ENCODE results near the gene ATP2C1.

Gene ATP2C1

DNA sequence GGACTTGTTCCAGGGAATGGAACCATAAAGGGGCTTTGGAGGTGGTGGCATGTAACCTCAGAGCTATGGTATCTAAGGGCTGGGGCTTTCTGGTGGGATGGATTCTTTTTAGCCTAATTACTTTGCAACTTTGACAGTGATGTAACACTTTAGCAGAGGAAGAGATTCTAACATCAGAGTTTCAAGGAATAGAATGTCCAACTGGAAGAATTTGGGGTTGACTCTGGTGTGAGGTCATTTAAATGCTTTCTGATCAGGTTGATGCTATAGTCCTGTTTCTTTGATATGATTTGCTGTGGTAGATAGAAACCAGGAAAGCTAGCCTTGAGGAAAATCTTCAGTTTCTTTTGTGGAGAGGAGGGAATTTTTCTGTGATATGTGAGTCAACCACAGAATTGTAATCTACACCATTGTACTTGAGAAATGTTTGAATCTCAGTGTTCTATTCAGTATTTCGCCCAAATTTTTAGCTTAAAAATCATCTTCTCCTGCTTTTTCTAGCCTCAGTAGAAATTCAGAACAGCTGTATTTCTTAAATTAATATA lies 40.0 kb downstream of the ATP2C1 start:
- DNase-seq (ENCODE audit: extremely low read depth in 1 of 2, low read depth in 1 of 2), result no peak

DNA sequence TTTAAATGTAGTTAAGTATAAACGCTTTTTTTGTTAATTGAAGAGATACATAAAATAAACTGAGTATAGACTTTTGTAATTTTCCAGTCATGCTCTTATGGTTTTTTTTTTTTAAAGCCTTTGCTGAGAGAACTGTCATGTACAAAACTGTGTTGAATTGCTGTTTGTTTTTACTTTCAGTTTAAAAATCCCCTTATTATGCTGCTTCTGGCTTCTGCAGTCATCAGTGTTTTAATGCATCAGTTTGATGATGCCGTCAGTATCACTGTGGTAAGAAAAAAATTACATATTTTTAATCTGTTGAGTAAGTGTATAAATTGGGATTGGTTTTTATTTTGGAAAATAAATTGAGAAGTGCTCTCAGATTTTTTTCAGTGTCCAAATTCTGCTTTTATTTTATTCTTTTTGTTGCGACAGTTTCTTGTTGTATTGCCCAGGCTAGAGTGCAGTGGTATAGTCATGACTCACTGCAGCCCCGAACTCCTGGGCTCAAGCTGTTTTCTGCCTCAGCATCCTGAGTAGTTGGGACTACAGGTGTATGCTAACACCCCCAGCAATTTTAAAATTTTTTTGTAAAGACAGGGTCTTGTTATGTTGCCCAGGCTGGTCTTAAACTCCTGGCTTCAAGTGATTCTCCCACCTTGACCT lies 40.7 kb downstream of the ATP2C1 start:
- DNase-seq (ENCODE audit: extremely low read depth in 1 of 2, low read depth in 1 of 2), result no peak

DNA sequence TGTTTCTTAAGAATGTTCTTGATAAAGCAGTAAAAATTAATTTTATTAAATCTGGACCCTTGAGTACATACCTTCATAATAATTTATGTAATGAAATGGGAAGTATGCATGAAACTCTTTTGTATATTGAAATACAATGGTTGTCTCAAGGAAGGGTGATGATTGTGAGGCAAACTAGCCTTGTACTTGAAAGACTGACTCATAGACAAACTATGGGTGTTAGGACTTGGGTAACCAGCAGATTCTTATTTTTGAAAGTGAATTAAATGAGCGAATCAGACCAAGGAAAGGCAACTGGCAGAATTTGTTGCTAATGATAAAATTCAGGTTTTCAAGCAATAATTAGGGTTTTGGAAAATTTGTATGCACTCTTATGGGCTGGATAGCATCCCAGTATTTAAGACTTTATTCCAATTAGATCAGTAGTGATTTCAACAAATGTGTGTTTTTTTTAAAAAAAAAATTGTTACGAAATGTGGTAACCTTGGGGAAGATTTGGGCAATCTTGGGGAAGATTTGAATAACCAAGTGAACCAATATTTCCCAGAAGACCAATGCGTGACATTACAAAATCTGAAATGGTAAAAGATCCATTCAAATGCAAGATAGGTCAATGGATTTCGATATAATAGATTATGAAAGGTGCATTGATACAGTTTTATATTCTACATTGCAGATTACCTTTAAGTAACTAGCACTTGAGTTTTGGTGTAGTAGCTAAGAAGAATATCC lies 42.0 kb downstream of the ATP2C1 start:
- DNase-seq (ENCODE audit: extremely low read depth in 1 of 2, low read depth in 1 of 2), result no peak

DNA sequence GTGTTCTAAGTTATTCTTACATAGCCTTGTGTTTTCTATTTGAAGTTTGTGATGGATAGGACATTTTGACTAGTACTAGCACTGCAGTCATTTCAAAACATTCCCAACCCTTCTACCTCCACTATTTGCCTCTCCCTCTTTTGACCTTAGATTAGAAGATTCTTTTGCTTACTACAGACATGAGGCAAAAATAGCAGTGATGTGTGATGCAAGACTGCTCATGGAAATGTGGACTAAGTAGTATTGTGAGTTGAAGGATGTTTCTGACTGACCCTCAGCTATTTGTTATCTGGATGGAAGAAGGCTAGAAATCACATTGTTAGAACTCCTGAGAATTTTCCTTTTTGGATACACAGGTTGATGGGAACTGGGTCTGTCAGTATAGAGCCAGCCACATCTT lies 45.9 kb downstream of the ATP2C1 start:
- DNase-seq (ENCODE audit: extremely low read depth in 1 of 2, low read depth in 1 of 2), result no peak

DNA sequence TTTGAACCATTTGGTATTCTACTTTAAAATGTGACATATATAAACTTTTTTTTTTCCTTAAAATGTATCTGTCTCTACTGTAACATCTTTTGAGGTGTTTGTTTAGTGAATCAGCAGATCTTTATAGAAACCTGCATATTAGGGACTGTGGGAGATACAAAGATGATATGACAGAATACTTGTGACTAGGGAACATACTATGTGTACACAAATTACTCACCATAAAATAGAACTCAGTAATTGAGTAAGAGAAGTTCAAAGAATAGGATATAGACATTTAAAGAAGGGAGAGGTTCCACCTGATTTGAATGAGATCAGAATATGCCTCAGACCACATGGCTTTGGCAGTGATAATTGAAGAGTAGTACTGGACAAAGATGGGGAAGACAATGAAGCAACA lies 47.9 kb downstream of the ATP2C1 start:
- DNase-seq (ENCODE audit: extremely low read depth in 1 of 2, low read depth in 1 of 2), result no peak

DNA sequence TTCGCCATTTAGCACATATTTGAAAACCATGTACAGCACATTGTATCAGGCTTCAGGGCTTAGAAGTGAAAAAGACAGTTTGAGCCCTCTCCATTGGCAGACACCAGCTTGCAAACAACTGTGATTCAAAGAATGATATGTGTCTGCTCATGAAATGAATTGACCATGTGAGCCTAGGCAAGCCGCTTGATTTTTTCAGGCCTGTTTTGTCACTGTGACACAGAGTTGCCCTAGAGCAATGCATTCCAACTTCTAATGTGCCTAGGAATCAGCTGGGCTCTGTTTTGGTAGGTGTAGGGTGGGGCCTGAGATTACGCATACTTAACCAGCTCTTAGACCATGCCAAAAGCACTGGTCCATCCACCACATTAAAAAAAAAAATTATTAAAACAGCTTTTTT lies 53.0 kb downstream of the ATP2C1 start:
- no peak for DNase-seq (ENCODE audit: extremely low read depth in 1 of 2, low read depth in 1 of 2)

DNA sequence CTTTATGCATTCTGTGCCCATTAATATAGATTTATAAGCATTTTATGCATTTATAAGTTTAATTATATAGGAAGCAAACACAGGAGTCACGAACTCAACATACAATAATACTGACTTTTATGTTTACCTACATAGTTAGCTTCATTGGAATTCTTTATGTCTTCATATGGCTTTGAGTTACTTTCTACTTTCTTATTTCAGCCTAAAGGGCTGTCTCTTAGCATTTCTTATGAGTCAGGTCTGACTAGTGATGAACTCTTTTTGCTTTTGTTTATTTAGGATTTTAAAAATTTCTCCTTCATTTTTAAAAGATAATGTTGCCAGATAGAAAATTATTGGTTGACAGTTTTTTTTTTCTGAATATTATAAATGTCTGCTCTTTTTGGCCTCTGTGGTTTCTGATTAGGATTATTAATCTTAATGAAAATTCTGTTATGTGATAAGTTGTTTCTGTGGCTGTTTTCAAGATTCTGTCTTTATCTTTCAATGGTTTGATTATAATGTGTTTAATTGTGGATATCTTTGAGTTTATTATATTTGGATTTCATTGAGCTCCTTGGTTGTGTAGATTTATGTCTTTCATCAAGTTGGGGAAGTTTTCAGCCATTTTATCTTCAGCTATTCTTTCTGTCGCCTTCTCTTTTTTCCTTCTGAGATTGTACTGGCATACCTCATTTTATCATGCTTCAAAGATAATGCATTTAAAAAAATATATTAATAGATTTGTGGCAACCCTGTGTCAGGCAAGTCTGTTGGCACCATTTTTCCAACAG lies 54.3 kb downstream of the ATP2C1 start:
- DNase-seq (ENCODE audit: extremely low read depth in 1 of 2, low read depth in 1 of 2), result no peak

DNA sequence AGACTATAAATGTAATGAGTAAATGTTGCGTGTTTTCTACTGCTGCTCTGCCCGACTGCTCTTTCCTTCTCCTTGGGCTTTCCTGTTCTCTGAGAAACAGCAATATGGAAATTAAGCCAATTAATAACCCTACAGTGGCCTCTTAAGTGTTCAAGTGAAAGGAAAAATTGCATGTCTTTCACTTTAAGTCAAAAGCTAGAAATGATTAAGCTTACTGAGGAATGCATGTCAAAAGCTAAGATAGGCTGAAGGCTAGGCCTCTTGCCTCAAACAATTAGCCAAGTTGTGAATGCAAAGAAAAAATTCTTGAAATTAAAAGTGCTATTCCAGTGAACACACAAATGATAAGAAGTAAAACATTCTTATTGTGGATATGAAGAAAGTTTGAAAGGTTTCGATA lies 55.0 kb downstream of the ATP2C1 start:
- no peak for DNase-seq (ENCODE audit: extremely low read depth in 1 of 2, low read depth in 1 of 2)

DNA sequence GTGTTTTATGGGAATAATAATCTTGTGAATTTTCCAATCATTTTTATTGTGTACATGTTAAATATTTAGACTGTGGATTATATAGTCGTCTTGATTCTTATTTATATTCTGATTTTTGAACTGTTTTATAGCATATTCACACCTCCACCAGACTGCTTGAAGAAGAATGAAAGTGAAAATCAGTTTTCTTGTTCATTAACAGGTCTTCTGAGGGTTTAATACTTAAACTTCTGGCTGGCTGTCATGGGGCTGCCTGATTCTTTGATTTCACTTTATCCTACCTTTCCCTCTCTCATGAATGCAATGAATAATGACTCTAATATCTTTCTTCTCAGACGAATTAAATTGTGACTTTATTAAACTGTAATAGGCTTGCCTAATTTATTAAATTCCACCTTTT lies 56.2 kb downstream of the ATP2C1 start:
- DNase-seq (ENCODE audit: extremely low read depth in 1 of 2, low read depth in 1 of 2), result no peak

DNA sequence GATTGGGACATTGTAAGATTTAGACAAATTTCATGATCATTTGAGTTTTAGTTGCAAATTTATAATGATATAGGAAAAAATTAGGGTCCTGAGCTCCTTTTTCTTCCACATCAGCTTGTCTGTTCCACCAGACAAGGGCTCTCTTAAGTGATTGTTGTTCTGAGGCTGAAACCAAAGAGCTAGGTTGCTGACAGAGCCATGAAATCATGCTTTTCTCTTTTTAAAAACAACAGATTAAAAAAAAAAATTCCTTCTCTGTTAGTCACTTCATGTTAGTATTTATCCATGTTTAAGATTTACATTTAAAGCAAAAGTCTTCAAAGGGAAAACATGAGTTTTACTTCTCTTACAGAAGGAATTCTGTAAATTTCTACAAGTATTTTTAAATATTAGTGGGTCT lies 56.8 kb downstream of the ATP2C1 start:
- DNase-seq (ENCODE audit: extremely low read depth in 1 of 2, low read depth in 1 of 2), result no peak

DNA sequence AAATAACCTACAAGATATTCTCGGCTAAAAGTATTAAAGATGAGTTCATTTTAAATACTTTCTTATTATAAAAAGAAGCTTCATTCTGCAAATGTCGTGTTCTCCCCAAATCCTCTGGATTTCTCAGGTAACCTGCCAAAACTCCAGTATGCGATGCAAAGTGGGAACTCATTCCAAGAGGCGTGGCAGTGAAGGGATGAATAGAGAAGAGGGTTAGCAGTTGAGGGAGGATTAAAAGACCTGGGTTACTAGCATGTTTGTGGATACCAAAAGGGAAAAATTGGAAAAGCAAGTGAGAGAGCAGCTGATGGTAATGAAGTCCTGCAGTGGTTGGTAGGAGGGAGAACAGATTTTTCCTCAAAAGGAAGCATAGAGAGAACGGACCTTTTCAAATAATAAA lies 61.6 kb downstream of the ATP2C1 start:
- no peak for DNase-seq (ENCODE audit: extremely low read depth in 1 of 2, low read depth in 1 of 2)

DNA sequence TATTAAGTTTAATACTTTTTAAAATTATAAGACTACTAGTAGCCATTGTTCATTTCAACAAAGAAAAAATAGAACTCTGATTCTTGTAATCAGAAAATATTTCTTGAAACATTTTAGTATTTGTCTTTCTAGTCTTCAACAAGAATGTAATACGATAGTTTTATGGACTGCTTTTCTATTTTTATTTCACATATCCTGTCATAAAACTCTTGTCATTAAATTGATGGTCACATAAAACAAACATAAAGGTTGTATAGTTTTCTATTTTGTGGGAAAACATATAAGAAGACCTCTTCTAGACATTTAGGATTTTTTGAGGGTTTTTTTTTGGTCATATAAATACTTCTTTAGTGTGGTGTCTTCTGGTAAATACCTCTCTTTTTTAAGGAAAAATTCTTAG lies 62.4 kb downstream of the ATP2C1 start:
- DNase-seq (ENCODE audit: extremely low read depth in 1 of 2, low read depth in 1 of 2), result no peak

DNA sequence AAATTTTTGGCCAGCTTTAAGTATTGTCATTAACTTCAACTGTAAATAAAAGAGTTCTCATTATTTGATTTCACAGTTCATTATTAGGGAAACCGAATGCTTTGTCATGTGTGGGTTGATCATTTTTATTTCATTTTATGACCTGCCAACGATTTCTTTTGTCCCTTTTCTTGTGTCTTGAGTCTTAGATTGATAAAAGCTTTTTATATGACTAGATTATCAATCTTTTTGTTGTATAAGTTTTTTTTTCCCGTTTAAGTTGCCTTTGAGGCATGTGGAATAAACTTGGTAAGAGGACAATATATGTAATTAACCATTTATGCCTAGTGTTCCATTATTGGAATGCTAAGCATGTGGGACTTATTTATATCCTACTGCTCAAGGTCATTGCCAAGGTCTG lies 62.8 kb downstream of the ATP2C1 start:
- DNase-seq (ENCODE audit: extremely low read depth in 1 of 2, low read depth in 1 of 2), result no peak

DNA sequence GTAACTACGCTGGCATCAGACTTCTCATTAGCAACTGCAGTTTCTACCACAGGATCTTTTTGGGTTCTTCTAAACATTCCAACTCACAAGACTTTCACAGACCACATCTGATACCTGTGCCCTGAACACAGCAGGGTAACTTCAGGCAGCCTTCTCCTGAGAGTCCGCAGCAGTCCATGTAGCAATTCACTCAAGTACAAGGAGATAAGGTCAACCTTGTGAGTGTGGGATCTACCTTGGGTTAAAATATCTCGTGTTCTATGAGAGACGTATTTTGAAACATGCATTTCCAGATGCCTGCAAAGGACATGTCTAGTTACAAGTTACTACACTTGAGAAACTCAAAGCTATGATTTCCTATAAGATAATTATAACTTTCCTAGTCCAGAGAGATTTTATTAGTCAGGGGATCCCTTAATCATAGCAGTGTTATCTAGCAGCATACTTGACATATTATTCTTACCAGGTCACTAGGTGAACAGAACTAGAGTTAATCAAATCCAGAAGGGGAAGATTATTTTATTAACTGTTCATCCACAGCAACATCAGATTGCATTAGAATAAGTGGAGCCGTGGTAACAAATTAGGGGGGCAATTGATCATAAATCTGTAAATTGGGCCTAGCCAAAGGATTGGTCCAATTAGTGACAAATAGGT lies 66.4 kb downstream of the ATP2C1 start:
- no peak for DNase-seq (ENCODE audit: extremely low read depth in 1 of 2, low read depth in 1 of 2)

DNA sequence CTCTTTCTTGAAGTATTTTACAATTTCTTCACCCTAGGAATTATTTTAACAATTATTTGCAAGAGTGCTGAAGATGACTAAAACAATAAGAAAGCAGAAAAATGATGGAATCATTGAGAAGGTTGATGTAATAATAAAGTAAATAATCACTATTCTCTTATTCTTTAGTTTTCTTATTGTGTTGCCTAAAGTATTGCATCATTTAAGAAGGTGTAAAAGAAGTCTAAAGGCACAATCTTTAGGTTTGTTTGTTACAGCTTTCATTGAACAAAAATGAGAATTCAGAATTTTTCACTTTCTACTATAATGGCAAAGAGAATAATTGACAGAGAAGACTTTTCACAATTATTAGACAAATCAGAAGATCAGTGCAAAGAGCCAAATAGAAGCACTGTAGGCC lies 67.6 kb downstream of the ATP2C1 start:
- DNase-seq (ENCODE audit: extremely low read depth in 1 of 2, low read depth in 1 of 2), result no peak

DNA sequence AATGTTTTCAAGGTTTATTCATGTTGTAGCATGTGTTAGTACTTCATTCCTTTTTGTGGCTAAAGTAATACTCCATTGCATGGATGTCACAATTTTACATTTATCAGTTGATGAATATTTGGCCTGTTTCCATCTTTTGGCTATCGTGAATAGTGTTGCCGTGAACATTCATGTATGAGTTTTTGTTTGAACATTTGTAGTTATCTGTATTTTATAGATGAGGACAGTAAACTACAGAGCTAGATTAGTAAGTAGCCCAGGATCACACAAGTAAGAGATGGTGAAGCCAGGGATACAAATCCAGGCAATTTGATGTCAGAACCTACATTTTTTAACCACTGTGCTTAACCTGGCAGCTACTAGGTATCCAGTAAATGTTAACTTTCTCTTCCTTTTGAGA lies 69.6 kb downstream of the ATP2C1 start:
- no peak for DNase-seq (ENCODE audit: extremely low read depth in 1 of 2, low read depth in 1 of 2)

DNA sequence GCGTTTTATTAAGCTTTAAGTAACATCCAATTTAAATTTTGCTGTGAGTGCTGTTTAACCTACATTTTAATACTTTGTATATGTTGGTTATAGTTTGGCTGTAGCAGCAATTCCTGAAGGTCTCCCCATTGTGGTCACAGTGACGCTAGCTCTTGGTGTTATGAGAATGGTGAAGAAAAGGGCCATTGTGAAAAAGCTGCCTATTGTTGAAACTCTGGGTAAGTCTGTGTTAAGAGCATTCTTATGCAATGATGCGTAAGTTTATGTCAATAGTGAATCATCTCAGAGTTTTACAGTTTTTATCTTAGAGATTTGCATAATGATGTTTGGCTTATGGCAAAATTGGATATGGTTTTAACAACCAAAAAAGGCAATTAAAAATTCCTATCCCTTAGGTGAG lies 70.0 kb downstream of the ATP2C1 start:
- no peak for DNase-seq (ENCODE audit: extremely low read depth in 1 of 2, low read depth in 1 of 2)

DNA sequence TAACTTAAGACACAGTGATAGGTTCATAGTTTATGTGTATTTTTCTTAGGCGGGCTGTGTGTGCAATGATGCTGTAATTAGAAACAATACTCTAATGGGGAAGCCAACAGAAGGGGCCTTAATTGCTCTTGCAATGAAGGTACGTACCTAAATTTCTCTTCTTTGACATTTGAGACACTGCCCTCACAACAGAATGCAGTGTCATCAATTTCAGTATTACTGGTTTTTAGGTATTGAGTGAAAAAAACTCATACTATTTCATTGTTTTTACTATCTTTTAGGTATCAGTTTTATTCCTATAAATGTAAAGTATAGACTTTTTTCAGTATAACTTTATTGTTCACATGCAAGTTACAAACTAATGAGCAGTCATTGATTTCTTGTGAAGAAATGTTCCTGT lies 73.4 kb downstream of the ATP2C1 start:
- DNase-seq (ENCODE audit: extremely low read depth in 1 of 2, low read depth in 1 of 2), result no peak

DNA sequence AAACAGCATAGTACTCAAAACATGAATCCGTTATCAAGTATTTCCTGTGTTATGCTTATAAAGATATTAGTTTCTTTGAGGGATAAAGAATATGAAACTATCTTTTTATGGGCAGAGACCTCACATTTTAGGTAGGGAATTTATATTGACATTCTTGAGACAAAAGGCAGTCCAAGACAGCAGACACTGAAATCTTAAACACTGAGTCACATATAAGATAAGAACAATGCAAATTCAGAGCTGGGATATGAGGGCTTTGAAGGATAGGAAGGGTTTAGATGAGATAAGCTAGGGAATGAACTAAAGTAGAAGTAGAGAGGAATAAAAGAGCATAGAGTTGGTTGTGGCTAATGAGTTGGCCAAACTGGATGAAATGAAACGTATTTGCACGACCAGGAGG lies 74.3 kb downstream of the ATP2C1 start:
- no peak for DNase-seq (ENCODE audit: extremely low read depth in 1 of 2, low read depth in 1 of 2)

DNA sequence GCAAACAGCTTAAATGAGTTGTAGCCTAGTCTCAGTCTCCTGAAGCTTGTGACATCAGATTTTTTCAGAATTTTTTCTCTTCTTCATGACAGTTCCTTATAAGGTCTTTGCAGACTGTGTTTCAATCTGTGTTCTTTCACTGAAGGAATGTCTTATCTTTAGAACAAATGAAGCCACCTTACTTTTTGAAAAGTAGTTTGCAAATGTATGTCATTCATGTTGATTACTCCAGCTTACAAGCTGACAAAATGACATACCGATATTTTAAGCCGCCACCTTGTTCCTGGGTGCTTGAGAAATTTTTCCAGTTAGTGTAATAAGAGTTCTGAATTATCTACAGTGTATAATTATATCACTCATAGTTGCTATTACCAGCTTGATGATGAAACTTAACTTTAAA lies 75.7 kb downstream of the ATP2C1 start:
- no peak for DNase-seq (ENCODE audit: extremely low read depth in 1 of 2, low read depth in 1 of 2)

DNA sequence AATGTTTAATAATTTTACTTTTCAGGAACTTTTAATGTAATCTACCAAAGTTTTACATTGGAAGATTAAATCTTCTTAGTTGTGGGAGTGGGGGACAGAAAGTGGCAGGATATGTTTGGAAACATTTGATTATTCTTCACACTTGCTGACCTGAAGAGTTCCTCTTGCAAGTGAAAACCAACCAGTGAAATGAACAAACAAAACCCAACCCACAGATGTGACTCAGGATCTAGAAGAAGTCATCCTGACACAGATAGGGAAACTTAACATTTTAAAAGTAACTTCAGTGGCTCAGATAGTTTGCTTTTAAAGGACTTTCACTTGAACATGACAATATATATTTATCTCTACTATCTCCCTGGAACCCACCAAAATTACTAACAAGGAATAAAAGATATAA lies 77.3 kb downstream of the ATP2C1 start:
- no peak for DNase-seq (ENCODE audit: extremely low read depth in 1 of 2, low read depth in 1 of 2)
